ENCODE measurements around the gene CCNG1.
A peak's percentile ranks its signal among the peaks of the same experiment; 100 is the strongest.
"Not testable (repeated sequence)": the region's sequence is repeated elsewhere in the genome, so short reads cannot be mapped to it uniquely, and the experiment has no call there.

Gene CCNG1

DNA sequence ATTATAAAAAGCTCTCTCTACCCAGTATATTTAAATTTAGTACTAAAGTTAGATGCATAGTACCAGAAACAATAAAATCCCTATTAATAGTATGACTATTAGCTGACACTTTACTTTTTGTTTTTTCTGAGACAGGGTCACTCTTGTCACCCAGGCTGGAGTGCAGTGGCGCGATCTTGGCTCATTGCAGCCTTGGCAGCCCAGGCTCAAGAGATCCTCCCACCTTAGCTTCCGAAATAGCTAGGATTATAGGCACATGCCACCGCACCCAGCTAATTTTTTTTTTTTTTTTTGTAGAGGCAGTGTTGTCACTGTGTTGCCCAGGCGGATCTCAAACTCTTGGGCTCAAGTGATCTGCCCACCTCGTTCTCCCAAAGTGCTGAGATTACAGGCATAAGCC lies 8.0 kb downstream of the CCNG1 start:
- no peak for DNase-seq

DNA sequence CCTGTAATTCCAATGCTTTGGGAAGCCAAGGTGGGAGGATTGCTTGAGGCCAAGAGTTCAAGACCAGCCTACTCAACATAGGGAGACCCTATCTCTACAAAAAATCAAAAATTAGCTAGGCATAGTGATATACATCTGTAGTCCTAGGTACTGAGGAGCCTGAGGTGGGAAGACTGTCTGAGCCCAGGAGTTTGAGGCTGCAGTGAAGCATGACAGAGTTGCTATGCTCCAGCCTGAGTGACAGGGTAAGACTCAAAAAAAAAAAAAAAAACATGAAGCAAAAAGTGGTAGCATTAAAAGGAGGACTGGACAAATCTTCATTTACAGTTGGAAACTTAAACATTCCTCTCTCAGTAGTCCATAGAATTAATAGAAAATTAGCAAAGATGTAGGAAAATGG lies 9.8 kb downstream of the CCNG1 start:
- no peak for DNase-seq

DNA sequence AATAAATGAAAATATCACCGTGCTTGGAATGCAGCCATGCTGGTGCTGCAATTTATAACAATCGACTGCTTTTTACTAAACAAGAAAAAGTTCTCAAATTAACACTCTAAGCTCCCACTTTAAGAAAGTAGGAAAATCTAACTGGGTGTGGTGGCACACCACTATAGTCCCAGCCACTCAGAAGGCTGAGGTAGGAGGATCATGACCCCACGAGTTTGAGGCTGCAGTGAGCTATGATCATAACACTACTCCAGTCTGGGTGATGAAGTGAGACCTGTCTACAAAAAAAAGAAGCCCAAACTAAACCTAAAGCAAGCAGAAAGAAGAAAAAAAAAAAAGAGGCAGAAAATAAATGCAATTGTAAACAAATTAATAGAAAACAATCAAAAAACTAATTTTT lies 10.5 kb downstream of the CCNG1 start:
- no peak for DNase-seq

DNA sequence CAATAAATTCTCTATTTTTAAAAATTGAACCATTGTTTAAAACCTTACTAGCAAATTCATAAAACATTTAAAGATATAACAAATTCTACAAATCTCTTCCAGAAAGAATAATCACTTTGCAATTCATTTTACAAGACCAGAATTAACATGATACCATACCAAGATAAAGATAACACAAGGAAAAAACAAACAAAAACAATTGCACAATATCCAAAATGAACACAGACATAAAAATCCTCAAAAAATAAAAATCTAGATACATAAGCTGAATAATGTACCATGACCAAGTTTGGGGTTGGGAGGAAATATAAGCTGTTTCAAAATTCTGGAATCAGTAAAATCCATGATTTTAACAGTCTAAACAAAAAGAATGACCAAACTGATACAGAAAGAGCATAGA lies 11.1 kb downstream of the CCNG1 start:
- no peak for DNase-seq

DNA sequence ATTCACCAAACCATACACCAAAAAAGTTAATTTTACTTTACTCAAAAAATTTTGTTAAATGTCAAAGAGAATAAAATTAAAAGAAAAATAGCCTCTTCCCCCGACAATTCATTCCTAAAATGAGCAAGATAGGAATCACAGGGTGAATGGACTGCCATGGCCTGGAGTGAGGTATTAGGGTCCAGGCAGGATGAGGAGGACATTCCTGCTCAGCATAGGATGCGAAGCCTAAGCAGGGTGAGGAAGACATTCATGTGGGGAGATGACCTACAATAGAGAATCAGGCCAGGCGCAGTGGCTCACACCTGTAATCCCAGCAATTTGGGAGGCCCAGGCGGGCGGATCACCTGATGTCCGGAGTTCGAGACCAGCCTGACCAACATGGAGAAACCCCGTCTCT lies 14.1 kb downstream of the CCNG1 start:
- DNase-seq: no peak

DNA sequence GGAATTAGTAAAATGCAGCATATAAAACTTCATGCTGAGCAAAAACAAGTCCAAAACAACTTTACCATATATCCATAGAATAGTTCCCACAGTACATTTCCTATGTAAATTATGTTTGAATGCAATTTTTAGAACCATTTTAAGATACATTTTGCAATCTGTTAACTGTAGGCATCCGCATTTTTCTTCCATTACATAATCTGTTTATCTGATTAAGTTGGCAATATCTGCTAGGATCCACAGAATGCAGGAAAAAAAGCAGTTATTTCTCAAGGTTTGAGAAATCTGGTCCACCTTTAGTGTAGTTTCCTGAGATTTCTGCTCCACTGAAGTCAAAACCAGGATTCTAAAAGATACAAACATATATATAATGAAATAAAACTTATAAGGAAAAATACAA lies 16.3 kb downstream of the CCNG1 start:
- no peak for DNase-seq

DNA sequence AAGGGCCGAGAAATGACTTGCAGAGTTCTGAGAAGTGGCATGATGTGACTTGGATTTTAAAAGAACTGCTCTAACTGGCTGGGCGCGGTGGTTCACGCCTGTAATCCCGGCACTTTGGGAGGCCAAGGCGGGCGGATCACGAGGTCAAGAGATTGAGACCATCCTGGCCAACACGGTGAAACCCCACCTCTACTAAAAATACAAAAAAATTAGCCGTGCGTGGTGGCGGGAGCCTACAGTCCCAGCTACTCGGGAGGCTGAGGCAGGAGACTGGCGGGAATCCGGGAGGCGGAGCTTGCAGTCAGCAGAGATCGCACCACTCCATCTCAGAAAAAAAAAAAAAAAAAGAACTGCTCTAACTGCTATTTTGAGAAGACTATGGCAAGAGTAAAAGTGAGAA lies 18.0 kb downstream of the CCNG1 start:
- not testable (repeated sequence) for DNase-seq

DNA sequence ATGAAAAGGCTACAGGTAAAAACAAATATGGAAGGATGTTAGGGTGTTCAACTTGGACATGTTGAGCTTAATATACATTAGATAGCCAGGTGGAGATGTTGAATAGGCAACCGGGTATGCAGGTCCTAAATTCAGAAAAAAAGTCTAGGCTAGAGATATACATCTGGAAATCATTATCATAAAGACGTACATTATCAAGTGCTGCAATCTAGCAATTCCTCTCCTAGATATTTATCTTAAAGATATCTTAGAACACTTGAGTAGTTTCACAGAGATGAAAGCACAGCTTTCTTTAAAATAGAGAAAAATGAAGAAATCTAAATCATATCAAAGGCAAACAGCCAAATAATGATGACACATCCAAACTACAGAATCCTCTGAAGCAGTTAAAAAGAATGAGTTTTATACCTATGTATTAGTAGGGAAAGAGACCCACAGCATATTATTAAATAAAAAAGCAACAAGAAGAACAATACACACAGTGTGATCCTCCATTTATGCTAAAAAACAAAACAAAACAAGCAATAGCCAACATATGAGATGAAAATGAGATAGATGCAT lies 18.7 kb downstream of the CCNG1 start:
- no peak for DNase-seq

DNA sequence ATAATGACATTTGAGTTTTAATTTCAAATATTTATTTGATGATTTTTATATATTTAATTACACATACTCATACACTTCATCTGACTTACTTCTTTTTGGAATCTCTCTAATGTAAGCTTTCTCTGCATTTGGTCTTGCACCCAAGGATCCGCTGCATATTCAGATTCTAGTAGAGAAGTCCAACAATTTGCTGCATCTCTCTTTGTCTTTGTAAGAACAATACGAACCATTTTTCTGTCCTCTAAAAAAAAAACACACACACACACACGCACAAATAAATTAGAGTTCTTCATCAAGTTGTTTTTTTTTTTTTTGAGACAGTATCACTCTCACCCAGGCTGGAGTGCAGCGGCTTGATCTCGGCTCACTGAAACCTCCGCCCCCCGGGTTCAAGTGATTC lies 19.4 kb downstream of the CCNG1 start:
- no peak for DNase-seq

DNA sequence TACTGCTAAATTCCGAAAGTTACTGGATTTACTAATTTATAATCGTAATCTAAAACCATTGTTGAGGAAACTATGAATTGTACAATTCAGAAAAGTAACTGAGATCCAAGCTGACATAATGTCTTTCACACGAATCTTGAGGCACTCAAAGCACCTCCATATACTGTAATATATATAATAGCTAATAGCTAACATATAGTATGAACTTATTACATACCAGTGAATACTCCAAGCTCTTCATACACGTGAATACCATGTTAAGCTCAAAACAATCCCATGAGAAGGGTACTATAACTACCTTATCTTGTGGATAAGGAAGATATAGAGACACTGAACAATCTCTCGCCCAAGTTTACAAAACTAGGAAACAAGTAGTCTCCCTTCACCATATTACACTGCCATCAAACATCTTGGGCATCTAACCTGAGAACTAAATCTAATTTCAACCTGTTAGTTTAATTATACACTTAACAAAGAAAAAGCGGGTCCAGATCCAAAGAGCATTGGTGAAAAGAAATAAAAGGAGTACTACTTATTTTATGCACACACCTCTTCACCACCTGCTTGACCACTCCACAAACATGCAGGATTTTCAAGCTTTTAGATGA lies 21.5 kb downstream of the CCNG1 start:
- no peak for DNase-seq

DNA sequence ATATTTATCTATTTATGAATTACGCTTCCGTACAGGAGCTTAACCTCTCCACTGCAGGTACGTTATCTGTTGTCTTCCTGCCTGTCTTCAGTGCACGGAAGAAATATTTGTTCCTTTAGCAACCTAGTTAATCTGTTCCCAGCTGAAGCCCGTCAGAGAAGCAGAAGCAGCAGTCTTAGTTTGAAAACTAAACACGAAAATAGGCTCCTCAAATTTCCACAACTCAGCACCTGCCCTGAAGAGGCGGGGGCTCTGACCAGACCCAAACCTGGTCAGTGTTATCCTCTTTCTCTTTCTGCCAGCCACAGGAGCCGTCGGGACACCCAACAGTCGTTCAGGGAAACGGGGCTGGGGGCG lies 22.0 kb downstream of the CCNG1 start:
- no peak for DNase-seq

DNA sequence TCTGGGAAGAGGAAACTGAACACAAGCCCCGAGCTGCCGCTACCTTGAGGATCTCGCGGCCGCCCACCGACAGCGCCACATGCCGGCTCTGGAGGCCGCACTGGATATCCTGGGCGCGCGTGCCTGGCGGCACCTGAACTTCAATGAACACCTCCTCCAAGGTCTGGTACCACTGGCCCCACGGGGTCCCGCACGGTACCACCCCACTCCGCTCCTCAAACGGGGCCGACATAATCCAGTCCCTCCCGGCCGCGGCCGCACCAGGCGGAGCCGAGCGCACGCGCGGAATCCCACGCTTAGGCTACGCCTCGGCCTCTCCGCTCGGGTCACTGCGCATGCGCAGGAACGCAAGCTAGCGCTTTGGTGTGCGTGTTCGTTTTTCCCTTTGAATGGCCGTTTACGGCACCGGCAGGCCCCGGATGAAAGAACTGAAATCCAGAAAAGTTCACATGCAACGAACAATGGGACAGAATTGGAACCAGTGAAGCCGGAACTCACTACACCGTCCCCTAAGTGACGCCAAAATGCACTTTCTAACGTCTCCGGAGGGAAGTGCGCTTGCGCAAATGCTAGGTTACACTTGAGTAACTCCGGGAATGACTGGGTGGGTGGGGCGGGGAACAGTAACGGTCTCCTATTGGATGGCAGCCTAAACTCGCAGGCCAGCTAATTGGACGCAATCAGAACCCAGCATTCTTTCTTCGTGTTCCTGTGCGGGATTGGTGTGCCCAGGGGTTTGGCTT lies 22.6 kb downstream of the CCNG1 start, which contains the start of gene NUDCD2:
Gene NUDCD2 (minus strand): TSS at position 284 of the 743 bp plus-strand sequence. CDS start 52 bp downstream, at position 232.
- DNase-seq: peak; percentile 98

DNA sequence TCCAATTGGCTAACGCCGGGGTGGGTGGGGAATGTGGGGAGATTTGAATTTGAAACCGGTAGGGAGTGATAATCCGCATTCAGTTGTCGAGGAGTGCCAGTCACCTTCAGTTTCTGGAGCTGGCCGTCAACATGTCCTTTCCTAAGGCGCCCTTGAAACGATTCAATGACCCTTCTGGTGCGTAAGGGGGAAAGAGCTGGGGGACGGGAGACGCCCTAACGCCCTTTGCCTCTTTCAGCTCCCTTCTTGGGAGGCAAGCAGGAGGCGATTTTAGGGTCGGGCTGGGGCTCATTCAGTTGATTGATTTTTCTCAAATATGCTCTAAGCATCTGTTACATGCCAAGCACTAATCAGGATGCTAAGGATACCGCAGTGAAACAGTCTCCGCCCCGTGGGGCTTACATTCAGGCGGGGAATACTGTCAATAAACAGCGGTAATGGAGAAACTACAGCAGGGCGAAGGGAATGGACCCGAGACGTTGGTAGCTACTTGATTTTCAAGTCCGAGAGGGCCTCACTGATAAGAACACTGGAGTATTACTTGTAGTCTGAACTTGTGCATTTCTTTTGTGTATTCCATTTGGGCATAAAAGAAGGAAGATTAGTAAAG lies 23.3 kb downstream of the CCNG1 start, which contains the start of gene HMMR:
Gene HMMR (plus strand): TSS at position 71 of the 610 bp plus-strand sequence. CDS start 61 bp downstream, at position 132.
- no peak for DNase-seq

DNA sequence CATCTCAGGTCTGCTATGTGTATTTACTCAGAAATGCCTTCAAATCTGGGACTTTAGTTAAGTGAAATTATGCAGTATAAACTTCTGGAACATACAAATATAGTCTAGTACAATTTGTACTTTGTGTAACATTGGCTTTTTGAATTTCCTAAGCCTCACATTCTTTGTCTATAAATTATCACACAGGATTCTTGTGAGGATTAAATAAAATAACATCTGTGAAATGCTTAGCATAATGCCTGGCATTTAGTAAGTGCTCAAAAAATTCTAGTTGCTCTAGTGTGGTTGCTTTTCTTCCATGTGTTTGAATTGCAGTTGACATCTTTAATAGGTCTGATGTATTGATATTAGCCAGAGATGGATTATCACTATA lies 25.7 kb downstream of the CCNG1 start:
- DNase-seq: no peak

DNA sequence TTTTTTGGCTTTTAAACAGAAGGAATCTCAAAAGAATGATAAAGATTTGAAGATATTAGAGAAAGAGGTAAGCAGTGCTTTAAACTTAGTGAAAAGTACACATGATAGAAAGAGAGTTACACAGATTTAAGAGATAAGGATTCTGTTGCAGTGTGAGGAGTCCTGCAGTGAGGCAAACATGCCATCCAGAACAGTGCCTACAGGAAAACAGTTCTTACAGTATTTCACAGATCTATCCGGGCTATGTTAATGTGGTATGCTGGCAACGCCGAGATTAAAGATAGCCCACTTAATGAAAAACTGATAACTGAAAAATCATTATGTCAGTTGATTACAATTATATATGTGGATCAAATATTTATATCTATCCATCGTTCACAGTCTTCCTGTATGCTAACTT lies 30.3 kb downstream of the CCNG1 start:
- no peak for DNase-seq

DNA sequence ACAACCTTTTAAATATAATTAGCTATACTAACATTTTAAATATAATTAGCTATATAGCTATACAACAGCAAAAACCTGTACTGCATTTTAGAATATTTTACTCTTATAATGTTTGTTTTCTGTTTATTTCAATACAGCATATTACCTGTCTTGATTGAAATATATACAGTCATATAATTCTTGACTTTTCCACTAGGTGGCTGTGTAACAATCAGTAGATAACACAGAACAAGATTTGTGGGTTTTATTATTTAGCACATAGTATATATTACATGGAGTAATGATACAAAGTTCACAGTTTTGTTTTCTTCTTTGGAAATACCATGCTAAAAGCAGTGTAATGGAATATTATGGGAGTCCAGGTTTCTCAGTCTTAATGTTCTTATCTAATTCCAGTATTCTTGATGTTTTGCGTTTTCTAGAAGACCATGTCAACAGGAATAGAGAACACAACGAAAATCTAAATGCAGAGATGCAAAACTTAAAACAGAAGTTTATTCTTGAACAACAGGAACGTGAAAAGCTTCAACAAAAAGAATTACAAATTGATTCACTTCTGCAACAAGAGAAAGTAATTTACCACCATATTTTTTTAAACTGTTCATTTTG lies 36.3 kb downstream of the CCNG1 start:
- DNase-seq: peak; percentile 38

DNA sequence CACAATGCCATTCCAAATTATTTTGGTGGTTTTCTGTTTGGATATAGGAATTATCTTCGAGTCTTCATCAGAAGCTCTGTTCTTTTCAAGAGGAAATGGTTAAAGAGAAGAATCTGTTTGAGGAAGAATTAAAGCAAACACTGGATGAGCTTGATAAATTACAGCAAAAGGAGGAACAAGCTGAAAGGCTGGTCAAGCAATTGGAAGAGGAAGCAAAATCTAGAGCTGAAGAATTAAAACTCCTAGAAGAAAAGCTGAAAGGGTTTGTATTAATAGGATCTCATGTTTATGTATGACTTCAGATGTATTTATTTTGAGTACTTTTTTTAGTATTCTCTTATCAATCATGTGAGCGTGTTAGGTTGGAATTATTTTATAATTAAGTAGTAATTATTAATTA lies 38.0 kb downstream of the CCNG1 start:
- no peak for DNase-seq

DNA sequence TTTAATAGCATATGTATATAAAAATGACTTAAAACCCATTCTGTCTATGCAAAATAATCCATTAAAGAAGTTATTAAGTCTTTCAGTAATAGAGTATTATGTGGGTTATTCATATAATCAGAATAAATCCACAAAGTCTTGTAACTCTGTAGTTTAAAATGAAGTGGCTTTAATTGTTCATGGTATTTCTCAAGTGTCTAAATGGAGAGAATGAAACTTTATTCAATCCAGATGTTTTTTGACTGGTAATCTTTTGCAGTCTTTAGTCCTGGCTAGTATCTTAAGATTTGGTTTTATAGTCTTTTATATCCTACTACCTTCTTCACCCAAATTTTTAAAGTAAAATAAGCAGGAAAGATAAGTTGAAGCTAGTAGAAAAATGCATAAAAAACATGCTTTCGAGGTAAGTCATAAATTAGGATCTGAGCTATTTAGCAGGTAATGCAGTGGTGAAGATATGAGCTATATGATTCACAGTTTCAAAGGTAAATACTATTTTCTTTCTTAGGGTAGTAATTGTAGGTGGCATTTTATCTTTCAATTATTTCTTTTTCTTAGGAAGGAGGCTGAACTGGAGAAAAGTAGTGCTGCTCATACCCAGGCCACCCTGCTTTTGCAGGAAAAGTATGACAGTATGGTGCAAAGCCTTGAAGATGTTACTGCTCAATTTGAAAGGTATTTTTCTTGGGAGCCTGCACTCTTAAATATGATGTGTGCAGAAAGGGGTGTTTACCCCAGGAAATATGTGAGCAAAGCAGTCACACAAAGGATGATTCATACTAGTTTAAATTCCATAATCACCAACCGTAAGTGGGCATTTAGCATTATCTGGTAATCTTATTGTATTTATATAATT lies 41.0 kb downstream of the CCNG1 start:
- no peak for DNase-seq

DNA sequence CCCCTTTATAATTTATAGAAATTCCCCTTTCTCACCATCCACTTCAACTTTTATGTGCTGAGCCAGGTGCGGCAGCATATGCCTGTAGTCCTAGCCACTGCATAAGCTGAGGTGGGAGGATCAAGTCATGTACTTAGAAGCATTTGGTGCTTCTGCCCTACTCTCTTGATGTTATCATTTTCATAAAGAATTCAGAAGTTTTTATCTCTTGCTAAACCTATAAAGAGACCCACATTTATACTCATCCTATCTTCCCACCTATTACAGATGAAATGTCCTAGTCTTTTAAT lies 41.5 kb downstream of the CCNG1 start:
- DNase-seq: no peak

DNA sequence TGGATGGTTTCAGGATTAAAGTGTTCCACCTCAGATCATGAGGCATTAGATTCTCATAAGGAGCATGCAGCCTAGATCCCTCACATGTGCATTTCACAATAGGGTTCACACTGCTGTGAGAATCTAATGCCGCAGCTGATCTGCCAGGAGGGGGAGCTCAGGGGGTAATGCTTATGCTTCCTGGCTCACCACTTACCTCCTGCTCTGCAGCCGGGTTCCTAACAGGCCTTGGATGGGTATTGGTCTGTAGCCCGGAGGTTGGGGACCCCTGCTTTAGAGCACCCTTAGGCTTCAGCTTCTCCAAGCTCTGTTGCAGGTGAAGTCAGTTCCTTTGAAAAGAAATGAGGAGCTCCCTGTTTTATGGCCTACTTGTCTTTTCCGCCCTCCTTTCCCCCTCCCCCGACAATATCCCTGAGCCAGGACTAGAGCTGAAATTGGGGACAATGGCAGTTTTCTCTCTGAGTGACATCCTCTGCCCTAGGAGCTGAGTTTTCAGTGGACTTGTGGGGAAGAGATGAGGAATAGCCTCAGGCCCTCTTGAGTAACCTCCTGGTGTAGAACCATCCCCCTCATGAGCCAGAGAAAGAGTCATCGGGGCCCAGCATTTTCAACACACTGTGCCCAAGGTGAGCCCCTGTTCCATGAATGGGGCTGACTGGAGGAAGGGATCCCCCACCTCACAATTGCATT lies 51.8 kb downstream of the CCNG1 start:
- DNase-seq: peak; percentile 28

DNA sequence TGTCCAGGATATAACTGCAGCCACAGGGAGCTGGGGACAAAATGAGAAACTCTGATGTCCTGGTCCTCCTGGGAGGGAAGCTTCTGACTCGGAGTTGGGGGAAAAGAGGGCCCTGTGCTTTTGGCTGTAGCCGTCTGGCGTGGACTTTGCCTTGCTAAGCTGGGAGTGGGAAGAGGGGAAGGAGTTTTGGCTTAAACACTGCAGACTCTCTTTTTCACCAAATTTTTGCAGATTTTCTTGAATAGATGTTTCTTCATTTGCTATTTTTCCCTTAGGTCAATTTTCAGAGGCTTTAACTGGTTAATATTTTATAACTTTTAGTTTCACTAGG lies 52.3 kb downstream of the CCNG1 start:
- DNase-seq: no peak

Data from CD4-positive, alpha-beta T cell treated with Interleukin-4 for 4 hours (primary cell).